H1 (cell line): ENCODE results near the gene NELFB. TPM values are rescaled to one million over a fixed set of nuclear protein-coding genes. Genes with fewer than 3 reads are reported as not detected.

ENCODE experiments used
- RAD21 ChIP-seq, 2 experiments: IDR thresholded peaks in 1 of 2; conservative IDR thresholded peaks in 1 of 2; 2 replicates each; pipeline ENCODE4 v1.6.1; 2011; ENCODE audit warnings: low read depth in 2 of 2, low read length in 2 of 2, improper control_type of control experiment in 1 of 2, inconsistent platforms in 1 of 2, mild to moderate bottlenecking in 1 of 2, moderate library complexity in 1 of 2
- RBBP5 ChIP-seq: IDR thresholded peaks from 2 replicates; pipeline ENCODE4 v1.7.1; 2012; ENCODE audit warnings: low read depth, mild to moderate bottlenecking, inconsistent platforms, low read length, moderate library complexity, borderline replicate concordance
- polyA plus RNA-seq, 7 experiments: library from polyadenylated mRNA; depleted of rRNA in 3 of 7; stranded (reverse) in 5 of 7; unstranded in 2 of 7; fragments of >200 nt in 5 of 7; fragments of 200-250 nt in 2 of 7; gene quantifications; 1 replicate in 5 of 7; 2 replicates in 1 of 7; 4 replicates in 1 of 7; pipeline versions ENCODE4 v1.2.1 to v1.2.3, GENCODE V29; 2011 to 2013; ENCODE audit warnings: missing spikeins in 2 of 7, mixed read lengths in 2 of 7
- total RNA-seq: library from RNA; stranded (reverse); fragmentation: NEBNext Ultra II Directional; extraction: Animal tissue kit (Norgen Biotek cat#: 25700); gene quantifications from 2 replicates; pipeline ENCODE4 v1.2.1, GENCODE V29; 2021

Gene NELFB
- total and polyA plus RNA-seq, 2 of the 8 experiments (the other 6 are each of a cell fraction or from before 2014, with no cell fraction given) = 57.6 to 78.0 TPM

DNA sequence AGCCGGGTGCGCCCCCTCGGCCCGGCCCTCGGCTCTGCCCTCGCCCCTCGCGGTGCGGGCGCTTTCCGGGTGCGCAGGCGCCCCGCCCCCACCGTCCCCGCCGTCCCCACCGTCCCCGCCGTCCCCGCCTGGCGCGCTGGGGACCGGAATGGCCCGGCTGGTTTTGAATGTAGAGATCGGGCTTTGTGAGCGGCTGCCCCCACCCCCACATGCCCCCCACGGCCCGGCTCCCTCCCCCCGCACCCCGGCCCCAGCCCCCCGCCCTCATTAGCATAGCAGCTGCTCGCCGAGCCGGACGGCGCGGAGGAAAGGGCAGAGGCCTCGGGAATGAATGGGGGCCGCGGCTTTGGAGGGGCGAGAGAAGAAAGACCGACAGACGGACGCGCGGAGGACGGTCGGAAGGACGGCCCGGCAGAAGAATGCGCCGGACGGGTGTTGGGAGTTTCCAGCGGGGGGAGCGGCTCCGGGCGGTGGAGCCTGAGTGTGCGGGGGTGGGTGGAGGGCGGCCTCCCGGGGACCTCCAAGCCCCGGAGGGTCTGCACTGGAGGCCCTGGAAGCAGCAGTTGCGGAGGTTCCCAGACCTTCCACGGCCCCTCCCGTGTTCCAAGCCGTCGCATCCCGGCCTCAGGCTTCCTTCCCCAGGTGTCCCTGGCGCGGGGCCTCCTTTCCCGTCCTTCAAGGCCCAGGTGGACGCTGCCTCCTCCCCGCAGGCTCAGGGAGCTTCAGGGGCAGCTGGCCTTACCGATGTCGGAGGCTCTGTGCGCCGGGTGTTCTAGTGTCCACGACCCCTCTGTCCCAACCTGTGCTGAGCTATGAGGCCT lies 40.9 kb downstream of the NELFB start (continued):
- 0 out of 2 replicates have a peak, but pooled peaks have one; percentile 9 for TF ChIP-seq RBBP5
- no peak for TF ChIP-seq RAD21 (IDR thresholded peaks at IDR 0.05 in 1 of 2, conservative IDR thresholded peaks at IDR 0.05 in 1 of 2; ENCODE audit: low read depth in 2 of 2, low read length in 2 of 2)
